Effector CD4-positive, alpha-beta T cell (primary cell): Measurements from ENCODE around the gene GRK6.

Experiments
- DNase-seq: peaks from one replicate; pipeline ENCODE4 v3.0.0-alpha.2; 2020
- total RNA-seq: gene quantifications from one replicate; lab custom pipeline; 2026; lab: John Stamatoyannopoulos, UW

The GRK6 gene
- 207 reads per million, percentile 93 among the genes with 10 or more reads in this experiment for total RNA-seq

- peak; percentile 55 for DNase-seq
Observed at GRCh38 chr5:177426566-177427210, at the start of gene GRK6. Gene GRK6, plus strand, starts transcription at chr5:177426676. Its CDS starts 170 bp downstream, at chr5:177426846.

DNA sequence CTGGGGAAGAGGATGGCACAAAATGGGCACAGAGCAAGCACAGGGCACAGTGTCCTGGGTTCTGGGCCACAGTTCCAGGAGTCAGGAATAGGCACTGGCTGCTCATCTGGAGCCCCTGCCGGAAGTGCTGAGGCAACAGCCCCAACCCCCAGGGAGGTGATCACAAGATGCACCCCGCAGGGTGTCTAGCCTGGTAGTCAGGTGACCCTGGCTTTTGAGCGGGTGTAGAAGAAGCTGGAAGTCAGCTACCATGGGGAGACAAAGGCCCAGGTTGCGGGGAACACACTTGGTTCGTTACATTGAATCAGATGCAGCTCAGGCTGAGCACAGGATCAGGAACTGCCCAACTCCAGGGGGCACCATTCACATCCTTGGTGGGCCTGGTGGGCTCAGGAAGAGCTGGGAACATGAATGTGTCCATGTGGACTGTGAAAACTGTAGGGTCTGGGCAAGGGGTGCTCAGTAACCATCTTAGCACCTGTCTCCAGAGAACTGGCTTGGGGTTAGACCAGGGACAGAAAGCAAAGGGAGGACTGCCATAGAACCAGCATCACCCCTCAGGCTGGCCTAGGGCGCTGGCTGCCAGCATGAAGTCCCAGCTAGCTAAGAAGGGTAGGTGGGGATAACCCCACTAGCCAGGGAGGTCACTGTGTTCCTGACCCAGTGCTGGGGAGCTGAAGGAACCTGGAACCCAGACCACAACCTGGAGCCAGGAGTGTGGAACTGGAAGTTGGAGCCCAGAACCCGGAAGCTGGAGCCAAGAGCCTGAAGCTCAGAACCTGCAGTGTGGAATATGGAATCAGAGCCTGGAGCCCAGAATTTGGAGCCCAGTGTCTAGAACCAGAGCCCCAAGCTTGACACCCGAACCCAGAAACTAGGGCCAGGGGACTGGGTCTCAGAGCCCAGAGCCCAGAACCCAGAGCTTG is 48.4 kb upstream of the GRK6 start:
- no peak for DNase-seq

GRCh38 chr5:177378884-177379883 is 47.3 kb upstream of the GRK6 start:
- DNase-seq, result no peak

DNA sequence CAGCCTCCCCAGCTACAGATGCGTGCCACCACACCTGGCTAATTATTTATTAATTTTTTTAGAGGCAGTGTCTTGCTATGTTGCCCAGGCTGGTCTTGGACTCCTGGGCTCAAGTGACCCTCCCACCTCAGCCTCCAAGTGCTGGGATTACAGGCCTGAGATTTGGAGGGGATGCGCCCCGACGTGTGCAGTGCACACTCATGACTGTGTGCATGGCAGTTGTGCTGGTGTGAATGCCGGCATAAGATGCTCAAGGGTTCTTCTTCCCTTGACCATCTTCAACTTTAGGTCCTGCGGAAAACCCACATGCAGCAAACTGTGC is 45.7 kb upstream of the GRK6 start:
- no peak for DNase-seq

GRCh38 chr5:177382423-177383029 is 44.0 kb upstream of the GRK6 start:
- no peak for DNase-seq

GRCh38 chr5:177383181-177383580 is 43.3 kb upstream of the GRK6 start:
- DNase-seq, result no peak

DNA sequence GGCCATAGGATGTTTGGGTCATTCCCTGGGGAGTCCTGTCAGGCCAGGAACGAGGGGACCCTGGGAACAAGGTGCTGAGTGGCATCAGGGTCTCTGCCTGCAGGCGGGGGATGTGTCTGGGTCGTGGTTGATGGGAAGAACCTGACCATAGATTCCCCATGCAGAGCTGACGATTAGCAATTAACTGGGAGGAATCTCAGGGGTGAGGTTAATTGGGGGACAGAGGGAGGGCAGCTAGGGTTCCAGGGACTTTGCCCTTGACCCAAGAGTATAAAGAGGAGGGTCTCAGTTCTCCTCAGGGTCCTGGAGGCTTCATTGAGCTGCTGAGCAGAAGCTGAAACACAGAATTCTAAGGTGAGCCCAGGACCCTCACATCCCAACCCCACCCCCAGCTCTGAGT is 42.3 kb upstream of the GRK6 start, which contains the start of gene SLC34A1:
Gene SLC34A1 (plus strand): TSS at position 301 of the 400 bp plus-strand sequence. CDS start 1,308 bp downstream, outside the sequence.
- DNase-seq, result no peak

DNA sequence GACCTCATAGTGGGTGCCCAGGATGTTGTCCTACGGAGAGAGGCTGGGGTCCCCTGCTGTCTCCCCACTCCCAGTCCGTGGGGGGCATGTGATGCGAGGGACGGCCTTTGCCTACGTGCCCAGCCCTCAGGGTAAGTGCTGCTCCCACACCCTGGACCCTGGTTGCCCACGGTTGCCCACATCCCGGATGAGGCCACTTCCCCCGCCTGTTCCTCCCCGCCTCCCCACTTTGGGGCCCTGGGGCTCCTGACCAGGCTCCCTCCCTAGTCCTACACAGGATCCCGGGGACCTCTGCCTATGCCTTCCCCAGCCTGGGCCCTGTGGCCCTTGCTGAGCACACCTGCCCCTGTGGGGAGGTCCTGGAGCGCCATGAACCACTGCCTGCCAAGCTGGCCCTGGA is 40.8 kb upstream of the GRK6 start:
- DNase-seq, result no peak

- DNase-seq, result no peak
Observed at GRCh38 chr5:177386542-177386941, 39.9 kb upstream of the GRK6 start.

DNA sequence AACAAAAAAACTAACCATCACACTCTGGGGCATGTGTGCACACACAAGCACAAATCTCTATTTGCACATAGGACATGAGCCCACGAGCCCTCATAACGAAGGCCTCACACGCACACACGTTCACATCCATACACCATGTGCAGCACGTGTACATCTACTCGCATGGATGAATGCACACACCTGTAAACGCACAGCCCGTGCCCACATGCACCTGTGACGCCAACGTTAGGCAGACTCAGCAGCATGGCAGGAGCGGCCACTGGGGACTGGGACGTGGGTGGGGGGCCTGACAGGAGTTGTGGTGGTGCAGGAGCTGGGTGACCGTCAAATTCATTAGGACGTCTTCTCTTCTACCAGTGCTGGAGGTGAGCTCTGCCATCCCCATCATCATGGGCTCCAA is 39.1 kb upstream of the GRK6 start:
- DNase-seq, result no peak

DNA sequence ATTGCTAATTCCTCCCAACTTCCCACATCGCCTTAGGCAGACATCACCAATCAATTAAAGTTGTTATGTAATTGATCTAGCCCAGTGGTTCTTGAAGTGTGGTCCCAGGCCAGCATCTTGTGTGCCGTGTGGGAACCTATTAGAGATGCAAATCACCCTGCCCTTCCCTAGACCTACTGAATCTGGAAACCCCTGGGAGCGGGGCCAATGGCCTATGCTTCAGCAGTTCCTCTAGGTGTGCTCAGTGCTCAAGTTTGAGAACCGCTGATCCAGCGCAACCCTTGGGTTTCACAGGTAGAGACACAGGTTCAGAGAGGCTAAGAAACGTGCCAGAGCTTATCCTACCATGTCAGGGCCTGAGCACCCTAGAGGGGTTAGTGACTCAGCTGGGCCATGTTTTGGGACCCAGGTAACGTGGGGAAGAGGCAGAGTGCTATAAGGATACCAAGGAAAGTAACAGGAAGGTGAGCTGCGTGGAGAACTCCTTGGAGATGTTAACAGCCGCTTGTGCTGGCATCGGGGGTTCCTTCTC is 37.9 kb upstream of the GRK6 start:
- no peak for DNase-seq

DNA sequence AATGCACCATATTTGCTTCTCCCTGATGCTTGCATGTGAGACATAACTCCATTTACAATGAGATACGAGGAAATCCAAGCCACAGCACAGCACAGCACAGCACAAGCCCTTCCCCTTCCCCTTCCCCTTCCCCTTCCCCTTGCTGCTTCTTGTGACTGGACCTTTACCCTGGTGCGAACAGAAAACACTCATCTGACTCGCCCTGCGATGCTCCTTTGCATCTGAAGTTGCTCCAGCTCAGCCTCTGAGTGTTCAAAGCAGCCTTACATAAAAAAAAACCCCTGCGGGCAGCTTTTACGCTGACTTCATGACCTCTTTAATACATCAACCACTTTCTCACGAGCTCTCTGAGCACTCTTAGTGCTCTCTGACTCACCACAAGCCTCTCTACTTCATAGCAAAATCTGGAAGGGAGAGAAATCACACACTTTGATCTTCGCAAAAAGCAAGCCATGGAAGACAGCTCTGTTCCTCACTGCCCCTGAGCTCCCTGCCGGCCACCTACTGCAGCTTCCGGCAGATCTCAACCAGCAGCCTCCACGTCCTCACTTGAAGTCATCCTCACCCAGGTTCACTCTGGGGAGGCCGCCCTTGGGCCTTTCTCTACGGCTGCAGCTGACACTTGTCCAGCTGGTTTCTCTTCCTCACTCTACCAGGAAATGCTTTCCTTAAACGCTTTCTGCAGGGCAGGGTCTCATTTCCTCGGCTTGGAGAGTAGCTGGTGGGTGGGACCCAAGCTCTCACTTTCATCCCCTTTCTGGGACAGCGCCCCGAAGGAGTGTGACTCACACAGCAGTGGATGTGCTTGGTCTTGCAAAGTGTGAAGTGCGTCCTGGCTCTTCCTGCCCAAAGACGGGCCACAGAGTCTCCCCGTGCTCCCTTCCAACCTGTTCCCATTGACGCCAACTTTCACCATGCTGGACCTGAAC is 37.0 kb upstream of the GRK6 start:
- peak; percentile 49 for DNase-seq

GRCh38 chr5:177390363-177391300 is 35.8 kb upstream of the GRK6 start:
- DNase-seq, result peak; percentile 85

DNA sequence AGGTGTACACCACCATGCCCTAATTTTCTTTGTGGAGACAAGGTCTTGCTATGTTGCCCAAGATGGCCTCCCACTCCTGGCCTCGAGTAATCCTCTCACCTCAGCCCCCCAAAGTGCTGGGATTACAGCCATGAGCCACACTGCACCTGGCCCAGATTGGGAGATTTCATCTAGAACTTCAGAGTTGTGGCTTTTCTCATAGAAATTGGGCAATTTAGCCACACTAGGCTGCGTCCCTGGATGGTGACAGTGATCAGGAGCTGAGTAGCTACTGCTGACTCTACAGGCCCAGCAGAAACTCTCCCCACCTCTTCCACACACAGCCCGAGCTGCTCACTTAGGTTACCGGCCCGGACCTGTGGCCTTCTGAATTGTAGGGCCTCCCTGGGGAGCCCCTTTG is 33.7 kb upstream of the GRK6 start:
- no peak for DNase-seq

- DNase-seq, result no peak
Observed at GRCh38 chr5:177393206-177393765, 33.2 kb upstream of the GRK6 start.

- no peak for DNase-seq
Observed at GRCh38 chr5:177393990-177394389, 32.5 kb upstream of the GRK6 start.

GRCh38 chr5:177396078-177396477 is 30.4 kb upstream of the GRK6 start:
- no peak for DNase-seq

DNA sequence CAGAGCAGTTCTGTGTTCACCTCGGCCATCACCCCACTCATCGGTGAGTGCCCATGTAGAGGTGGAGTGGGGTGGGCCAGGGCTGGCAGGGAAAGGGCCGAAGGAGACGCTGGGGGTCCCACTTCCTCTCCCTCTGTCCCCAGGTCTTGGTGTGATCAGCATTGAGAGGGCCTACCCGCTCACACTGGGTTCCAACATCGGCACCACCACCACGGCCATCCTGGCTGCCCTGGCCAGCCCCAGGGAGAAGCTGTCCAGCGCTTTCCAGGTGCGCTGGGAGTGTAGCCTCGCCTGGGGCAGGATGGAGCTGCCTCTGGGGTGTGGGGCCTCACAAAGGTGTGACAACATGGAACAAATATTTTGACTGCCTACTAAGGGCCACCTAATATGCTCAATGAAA is 29.7 kb upstream of the GRK6 start:
- DNase-seq, result no peak

DNA sequence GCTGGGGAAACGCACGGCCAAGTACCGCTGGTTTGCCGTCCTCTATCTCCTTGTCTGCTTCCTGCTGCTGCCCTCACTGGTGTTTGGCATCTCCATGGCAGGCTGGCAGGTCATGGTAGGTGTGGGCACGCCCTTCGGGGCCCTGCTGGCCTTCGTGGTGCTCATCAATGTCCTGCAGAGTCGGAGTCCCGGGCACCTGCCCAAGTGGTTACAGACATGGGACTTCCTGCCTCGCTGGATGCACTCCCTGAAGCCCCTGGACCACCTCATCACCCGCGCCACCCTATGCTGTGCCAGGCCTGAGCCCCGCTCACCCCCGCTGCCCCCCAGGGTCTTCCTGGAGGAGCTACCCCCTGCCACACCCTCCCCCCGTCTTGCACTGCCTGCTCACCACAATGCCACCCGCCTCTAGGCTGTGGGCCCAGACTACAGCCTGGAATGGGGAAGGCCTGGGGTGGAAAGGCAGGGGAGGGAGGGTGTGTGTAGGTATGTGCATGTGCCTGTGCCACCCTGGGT is 28.5 kb upstream of the GRK6 start:
- DNase-seq, result no peak
